Activated T-cell treated with anti-CD3 and anti-CD28 coated beads, Interleukin-2, amount 50 U/mL, for 48 hours (primary cell): ENCODE data around the gene ATP11A.
"Not testable (repeated sequence)": the region's sequence is repeated elsewhere in the genome, so short reads cannot be mapped to it uniquely, and the experiment has no call there.

Experiments used
- DNase-seq, 2 experiments: peaks; one replicate each; pipeline ENCODE4 v3.0.0-alpha.2; 2020

ATP11A gene

DNA sequence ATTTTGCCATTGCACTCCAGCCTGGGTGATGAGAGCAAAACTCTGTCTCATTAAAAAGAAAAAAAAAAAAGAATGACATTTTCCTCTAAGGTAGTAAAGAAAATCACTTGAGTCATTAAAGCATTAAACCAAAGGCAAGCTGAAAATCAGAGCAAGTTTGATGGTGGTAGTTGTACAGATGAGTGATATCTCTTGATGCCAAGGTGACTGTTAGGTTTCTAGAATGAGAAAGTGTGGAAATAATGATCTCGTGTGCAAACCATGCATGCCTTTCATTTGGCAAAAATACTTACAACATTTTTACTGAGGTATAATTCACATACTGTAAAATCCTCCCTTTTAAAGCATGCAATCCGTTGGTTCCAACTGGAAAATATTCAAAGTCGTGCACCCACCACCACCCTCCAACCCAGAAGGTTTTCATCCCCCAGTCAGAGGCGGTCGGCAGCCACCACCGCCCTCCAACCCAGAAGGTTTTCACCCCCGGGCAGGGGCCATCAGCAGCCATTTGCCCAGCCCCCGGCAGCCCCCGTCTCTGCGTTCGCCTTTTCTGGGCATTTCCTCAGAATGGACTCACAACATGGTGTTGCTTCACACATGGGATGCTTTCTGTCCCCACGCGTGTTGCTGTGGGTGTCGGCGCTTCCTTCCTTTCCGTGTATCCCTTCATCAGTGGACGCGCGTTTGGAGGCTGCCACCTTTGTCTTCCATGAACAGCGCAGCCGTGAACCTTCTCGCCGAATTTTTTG, 90.2 kb downstream of the ATP11A start:
- no peak for DNase-seq

DNA sequence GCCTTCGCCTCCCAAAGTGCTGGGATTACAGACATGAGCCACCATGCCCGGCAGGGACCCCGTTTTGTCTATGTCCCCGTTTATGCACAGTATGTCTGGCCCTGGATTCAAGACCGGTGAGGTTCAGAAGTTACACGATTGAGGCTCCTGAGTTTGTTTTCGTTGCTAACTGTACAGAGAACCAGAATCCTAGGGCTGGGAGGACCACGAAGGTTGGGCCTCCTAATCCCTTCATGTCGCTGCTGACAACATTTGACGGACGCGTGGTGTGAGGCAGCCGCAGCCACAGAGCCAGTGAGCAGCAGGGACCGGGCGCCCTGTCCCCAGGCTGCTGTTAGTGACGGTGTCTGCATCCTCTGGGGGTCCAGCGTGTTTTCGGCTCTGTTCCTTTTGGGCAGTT, 91.4 kb downstream of the ATP11A start:
- DNase-seq, result no peak

DNA sequence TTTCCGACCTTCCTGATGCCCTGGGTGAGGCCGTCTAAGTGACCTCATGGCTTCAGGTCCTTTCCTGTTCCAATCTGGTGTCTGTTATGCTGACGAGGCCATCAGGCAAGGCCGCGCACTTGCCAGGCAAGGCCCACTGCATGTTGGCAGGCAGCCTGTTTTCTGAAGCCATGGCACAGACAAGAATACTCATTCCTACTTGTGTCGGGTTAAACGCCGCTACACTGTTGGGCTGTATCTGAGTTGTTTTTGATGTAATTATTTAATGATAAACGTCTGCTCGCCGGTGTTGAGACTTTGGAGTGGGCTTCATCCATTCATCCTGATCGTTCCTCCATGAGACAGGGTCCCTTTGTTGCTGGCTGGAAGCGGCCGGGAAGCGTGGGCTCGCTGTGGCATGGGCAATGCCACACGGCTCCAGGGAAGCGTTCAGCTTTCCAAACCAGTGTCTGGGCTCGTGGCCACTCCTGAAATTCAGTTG, 92.1 kb downstream of the ATP11A start:
- DNase-seq, result no peak

DNA sequence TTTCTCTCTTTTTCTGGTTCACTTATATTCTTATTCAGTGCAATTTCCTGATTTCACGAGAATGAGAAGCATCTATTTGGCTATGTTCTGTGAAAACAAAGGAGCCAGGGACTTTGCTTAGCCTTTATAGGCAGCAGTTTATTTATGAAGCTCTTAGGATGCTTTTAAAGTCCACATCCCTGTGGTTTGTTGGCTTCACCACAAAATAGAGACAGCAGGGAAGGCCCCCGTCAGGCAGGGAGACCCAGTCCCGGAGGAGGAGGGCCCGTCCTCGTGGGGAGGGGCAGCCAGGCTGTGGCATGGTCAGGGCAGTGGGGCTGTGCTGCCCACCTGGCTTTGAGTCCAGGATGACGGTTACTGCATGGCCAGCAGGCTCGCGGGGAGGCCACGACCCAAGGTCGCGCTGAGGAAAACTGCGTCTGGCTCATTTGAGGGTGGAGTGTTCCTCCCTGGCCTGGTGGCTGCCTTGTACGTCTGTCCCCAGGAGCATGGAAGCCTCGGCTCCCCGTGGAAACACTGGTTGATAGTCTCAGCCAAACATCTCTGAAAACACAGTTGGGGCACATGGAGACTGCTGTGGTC, 92.7 kb downstream of the ATP11A start:
- no peak for DNase-seq

DNA sequence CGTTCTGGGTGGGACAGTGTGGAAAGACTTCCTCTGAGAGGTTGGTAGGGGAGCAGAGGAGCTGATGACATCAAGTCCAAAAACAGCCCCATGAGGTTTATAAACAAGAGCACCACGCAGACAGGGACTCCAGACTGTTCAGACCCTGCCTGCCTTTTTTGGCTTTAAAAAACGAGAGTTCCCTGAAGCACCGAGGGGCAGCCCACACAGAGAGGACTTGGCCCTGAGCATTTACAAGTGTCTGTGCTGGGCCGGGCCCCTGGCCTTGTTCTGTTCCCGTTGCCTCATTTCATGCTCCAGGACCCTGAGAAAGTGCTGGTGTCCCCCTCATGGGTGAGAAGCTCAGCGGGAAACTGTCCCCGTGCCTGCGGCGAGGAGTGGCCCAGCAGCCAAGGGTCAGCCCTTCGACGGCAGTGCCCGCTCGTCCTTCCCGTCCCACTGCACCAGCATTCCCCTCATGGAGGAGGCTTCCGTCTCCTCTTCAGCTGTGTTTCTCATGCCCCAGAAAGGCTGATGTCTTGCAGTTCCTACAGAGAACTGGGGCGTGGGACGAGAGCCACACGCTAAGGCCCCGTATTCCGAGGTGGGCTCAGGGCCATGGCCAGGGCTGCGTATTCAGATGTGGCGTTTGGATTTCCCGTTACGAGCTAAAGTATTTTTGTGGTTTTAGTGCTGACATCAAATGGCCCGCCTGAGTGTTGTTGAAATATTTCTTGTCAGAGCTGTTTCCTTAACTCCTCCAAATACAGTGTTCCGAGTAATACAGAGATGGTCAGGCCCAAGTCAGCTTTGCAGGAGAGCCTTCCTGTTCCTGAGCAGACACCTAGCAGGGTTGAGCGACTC, 93.5 kb downstream of the ATP11A start:
- DNase-seq, result no peak

DNA sequence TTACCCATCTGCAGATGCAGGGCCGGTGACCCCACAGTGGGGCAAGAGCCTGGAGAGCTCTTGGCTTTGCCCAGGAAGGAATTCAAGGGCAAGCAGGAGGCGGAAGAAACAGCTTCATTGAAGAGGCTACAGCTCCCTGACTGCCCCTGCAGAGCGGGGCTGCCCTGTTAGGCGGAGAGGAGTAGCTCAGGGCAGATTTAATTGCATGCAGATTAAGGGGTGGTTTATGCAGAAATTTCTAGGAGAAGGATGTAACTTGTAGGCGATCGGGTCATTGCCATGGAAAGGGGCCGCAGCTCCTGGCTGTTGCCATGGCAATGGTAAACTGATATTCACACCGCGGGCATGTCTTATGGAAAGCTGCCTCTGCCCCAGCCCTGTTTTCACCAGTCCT, 94.1 kb downstream of the ATP11A start:
- DNase-seq, result no peak

DNA sequence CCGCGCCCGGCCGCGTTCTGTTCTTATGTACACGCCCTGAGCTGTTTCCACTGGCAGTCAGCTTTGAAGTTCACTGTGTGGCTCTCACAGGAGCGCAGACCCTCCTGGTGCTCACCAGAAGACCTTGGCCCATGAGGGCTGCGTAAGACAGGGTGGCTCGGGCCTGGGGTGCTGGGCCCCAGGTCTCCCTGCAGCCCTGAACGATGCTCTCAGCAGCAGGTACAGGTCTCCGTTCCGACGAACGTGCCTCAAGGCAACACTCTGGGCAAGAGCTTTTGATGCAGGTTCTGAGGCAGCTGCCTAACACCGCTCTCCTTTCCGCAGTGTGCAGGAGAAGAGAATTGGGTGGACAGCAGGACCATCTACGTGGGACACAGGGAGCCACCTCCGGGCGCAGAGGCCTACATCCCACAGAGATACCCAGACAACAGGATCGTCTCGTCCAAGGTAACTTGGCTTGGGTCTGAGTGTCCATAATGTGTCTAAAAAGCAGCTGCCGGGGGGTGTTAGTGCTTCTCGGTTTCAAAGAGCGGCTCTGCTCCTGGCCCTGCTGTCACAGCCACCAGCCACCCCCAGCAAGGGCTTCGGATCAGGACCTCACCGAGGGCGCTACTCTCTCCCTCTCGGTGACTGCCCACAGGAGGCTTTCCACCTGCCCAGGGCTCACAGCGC, 95.1 kb downstream of the ATP11A start:
- DNase-seq, result no peak

DNA sequence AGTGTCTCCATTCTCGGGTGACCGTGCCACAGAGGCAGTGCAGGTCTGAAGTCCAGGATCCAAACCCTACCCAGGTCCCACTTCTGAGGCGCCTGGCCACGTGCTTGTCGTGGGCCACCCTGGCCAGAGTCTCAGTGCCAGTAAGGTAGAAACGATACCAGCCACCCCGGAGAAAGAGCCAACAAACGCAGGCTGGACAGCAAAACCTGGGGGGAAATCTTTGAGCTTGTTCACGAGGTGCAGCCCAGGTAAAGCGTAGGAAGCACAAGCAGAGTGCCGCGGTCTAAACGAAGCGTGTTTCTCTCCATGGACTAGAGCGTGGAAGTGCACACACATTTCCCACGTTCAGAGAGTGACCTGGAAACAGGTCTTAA, 95.6 kb downstream of the ATP11A start:
- no peak for DNase-seq

DNA sequence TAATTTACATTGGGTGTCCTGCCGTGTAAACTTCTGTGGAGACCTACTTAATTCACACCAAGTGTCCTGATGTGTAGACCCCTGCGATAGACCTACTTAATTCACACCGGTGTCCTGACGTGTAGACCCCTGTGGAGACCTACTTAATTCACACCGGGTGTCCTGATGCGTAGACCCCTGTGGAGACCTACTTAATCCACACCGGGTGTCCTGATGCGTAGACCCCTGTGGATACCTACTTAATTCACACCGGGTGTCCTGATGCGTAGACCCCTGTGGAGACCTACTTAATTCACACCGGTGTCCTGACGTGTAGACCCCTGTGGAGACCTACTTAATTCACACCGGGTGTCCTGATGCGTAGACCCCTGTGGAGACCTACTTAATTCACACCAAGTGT, 97.0 kb downstream of the ATP11A start:
- not testable (repeated sequence) for DNase-seq

DNA sequence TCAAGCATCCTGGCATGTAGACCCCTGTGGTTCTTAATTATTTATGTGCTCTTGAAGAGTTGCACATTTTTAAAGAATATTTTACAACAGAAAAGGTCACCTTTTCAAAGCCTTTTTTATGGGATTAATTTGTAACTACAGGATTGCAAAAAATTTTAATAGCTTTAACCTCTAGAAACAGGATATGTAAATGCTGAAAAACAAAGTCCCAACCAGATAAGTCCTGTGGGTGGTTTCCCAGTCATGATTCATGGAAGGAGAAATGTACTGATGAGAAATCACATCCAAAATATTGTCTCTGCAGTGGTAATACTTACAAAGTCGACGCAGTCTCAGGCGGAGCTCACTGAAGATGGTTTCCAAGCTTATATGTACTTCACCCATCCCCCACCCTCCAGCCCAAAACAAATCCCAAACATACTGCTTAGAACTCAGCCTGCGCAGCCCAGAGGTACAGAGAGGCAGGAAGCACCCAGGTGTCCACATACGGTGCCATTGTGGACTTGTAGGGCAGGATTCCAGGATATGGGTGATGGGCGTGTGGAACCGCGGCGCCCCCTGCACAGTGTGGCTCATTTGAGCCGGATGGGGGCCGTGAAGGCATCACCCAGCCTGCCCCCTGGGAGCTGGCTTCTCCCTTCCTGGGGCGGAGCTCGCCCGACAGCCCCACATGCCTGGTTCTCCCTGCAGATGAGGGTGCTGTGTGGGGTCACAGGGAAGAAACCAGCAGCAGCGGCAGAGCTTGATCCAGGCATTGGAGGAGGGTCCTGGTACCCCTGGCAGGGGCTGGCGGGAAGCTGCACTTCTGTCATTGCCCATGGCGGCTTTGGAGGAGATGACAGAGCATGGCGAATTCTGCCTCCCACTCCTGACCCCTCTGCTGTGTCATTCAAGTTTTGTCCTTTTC, 101.2 kb downstream of the ATP11A start:
- DNase-seq, result no peak

DNA sequence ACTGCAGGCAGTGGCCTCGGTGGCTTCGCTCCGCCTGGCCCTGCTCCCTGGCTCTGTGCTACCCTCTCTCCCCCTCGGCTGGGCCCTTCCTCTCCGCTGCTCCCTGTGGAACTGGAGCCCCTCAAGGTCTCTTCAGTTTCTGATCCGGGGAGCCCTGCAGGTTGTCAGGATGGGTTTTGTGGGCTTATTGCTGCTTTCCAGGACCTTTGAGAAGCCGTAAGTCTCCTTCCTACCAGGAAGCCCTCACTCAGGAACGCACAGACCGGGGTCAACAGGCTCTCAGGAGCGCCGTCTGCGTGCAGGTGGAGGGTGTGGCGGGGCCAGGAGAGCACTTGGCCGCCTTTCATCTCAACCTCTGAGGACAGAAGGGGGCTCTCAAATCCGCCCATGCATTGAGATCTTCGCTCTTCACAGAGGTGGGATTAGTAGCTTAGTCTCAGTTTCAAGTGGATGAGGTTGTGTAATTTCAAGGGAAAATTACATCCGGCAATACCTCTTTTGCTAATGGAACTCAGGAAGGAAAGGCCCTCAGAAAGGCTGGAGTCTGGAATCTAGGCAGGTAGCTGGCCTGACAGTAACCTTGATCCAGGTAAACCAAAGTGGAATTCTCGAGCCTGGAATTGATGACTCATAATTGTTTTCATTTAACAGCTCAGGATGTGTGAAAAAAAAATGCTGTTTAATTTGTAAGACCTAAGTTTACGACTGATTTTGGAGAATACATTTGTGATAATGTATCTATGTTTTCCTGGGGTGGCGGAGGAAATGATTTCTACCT, 102.0 kb downstream of the ATP11A start:
- DNase-seq, result no peak

DNA sequence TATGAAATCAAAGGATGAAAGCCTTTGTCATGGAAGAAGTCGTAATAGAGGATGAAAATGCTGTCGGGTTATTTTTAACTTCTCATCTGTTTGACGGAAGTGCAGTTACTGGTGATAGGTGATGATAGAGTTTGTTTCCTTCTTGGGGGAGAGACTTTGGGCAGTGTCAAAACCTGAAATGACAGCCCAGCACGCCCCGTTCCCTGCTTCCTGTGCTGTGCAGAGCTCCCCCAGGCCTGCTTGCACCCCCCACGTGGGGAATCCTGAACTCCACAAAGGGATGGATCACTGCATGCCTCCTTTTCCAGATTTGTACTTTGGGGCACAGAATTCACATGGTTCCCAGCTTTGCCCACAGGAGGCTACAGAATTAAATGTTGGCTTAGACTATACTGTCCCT, 102.7 kb downstream of the ATP11A start:
- DNase-seq, result no peak

DNA sequence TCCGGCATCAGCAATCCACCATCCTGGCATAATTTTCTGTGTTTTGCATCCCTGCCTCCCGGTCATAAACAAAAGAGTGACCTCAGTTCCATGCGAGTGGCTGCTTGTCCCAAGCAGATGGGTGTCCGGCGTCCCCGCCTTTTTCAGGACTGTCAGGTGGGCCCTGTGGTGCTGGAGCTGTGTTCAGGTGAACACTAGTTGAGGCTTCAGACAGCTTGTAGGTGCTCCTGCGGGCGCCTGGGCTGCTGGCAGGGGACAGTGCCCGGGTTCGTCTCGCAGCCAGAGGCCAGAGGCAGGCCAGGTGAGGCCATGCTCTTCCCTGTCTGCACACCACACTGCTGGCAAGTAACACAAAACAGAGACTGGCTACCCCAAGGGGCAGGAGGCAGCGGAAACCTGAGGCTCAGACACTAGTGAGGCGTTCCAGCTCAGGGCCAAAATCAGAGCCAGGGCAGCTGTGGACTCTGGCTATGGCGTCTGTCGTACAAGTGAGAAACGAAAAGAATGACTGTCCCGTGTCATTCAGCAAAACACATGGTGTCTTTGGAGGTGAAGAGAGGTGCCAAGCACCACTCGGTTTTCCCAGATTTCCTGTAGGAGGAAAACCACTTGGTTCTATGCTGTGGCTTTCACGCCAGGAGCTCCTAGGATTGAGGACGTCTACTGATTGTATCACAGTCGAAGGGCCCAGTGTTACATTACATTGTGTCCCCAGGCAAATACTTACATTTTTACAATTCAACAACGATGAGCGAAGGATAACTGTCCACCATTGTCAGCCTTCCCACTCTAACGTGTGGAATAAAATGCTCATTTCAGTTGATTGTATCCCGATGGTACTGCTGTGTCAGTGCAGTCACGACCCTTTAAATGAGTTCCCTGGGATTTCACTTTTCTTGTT, 104.0 kb downstream of the ATP11A start:
- DNase-seq, result no peak

DNA sequence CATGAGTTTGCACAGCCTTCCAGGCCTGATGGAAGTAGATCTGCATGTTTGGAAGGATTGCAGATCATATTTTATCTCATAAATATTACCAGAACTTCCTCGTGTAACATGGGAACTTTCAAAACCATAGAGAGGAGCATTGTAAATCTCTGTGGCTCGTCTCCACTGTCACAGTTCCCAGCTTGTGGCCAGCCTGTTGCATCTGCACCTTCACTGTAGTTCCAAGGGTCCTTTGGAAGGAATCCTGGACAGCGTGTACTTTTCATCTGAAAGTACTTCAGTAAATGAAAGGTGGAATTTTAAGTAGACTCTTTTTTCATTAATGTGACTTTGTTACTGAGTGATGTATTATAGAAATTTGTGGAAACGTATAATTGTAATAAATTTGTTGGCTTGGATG, 105.4 kb downstream of the ATP11A start:
- DNase-seq, result no peak

DNA sequence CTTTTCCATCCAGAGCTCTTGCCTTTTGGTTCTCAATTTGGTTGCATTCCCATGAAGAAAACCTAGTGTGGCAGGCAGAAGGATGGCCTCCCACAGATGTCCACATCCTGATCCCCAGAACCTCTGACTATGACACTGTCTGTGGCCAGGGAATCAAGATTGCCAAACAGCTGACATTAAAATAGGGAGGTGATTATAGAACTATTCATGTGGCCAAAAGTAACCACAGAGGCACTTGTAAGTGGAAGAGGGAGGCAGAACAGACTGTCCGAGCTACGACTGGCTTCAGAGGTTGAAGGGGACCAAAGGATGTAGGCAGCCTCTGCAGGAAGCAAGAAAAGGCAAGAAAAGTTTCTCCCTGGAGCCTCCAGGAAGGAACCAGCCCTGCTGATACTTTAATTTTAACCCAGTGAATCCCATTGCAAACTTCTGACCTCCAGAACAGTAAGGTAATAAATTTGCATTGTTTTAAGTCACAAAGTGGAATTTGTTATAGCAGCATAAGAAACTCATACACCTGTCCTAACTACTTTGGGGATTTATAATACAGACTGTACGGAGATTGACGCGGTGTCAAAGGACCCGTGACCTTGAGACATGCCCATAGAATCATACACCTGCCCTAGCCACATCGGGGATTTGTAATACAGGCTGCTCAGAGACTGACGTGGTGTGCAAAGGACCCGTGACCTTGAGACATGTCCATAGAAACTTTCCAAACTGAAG, 106.5 kb downstream of the ATP11A start:
- DNase-seq, result no peak

DNA sequence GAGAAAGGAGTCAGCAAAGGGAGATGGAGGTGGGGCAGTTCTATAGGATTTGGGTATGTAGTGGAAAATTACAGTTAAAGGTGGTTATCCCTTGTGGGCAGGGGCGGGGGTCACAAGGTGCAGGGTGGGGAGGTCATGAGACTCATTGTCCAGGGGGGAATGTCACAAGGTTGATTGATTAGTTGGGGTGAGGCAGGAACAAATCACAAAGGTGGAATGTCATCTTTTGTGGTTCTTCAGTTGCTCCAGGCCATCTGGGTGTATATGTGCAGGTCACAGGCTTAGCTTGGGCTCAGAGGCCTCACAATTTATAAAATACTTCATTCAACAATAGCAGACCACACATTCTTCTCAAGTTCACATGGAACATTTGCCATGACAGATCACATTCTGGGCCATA, 109.6 kb downstream of the ATP11A start:
- DNase-seq, result no peak

DNA sequence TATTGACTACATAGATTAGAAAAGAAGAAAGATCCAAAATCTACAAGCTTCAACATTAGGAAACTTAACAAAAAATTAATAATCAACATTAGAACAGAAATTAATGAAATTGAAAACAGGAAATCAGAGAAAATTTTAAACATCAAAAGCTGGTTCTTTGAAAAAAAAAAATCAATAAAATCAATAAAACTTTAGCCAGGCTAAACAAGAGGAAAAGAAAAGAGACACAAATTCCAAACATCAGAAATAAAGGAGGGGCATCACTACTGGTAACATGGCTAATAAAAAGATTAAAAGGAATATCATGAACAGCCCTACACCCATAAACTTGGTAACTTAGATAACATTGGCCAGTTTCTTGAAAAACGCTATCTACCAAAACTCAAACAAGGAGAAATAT, 110.2 kb downstream of the ATP11A start:
- no peak for DNase-seq

DNA sequence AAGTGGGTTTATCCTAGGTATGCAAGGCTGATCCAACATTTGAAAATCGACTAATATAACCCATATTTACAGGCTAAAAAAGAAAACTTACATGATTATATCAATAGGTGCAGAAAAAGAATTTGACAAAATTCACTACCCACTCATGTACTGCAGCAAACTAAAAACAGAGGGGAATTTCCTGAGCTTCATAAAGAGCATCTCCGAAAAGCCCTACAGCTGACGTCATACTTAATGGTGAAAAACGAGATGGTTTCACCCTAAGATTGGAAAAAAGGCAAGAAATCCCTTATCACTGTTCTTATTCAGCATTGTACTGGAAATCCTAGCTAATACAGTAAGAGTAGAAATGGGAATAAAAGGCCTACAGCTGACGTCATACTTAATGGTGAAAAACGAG, 111.0 kb downstream of the ATP11A start:
- DNase-seq, result not testable (repeated sequence)

DNA sequence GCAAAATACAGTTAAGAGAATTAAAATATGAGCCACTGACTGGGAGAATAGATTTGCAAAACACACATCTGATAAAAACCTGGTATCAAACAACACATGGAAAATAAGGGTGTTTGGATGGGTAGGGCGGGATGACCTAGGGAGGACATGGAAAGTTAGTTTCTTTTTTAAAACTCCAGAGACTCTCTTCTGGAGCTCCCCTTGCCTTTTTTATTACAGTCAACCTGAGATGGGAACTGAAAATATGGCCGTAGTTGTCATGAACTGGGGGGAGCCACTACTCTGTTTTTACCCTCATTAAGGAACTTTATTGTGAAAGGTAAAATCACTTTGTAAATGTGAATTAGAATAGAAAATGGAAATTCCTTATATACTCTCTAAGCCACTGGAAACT, 113.0 kb downstream of the ATP11A start:
- DNase-seq, result no peak

DNA sequence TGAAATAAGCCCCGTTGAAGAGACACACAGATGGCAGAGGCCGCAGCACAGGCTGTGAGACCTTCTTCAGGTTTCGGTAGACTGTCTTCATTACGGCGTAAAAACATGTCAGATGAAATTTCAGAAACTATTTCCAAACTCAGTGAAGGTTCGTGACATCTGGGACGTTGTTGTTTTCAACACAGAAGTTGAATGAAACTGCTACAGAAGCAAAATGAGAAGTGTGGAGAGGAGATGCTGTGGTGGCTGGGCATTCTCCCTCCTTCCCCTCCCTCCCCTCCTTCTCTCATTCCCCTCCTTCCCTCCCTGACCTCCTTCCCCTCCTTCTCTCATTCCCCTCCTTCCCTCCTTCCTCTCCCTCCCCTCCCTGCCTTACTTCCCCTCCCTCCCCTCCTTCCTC, 113.6 kb downstream of the ATP11A start:
- no peak for DNase-seq
